NCI-H1694 (cell line): ENCODE data around the gene EN1.
A peak's percentile ranks its signal among the peaks of the same experiment; 100 is the strongest.

Source experiments
- DNase-seq: peaks from one replicate; lab custom pipeline; 2025; lab: John Stamatoyannopoulos, UW

The EN1 gene

DNA sequence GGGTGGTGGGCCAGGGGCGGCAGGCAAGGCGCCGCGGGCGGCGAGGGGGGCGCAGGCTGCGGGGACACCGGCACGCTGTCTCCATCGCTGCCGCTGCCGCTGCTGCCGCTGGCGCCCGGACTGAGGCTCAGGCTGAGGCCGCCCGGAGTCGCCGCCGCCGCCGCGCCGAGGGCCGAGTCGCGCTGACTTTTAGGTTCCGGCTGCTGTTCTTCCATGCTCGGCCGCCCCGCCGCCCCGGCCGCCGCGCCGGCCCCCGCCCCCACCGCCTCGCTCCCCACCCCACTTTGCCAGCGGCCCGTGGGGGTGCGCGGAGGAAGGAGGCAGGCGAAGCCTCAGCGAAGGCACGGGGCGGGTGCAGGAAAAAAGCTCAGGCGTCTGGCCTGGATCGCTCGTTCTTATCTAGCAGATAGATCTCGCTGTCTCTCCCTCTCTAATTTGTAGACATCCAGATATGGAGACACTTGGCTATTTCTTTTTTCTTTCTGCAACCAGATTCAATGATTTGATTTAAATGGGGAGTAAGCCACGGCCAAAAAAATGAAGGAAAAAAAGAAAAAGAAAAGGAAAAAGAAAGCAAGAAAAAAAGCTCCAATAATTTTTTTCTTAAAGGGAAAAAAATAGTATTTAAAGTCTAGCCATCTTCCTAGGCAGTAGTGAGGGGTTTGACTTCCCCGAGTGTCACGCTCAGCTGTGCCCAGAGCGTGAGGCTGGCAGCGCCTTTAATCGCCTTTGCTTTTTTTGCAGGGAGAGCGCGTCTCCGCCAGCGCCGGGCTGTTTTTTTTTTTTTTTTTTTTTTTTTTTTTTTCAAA is at the start of gene EN1:
TSS of gene EN1 (minus strand) at position 696 of the 809 bp plus-strand sequence. CDS start at position 215, 481 bp downstream.
- DNase-seq = no peak

GRCh38 chr2:118893100-118893499 is 45.7 kb upstream of the EN1 start:
- no peak for DNase-seq

DNA sequence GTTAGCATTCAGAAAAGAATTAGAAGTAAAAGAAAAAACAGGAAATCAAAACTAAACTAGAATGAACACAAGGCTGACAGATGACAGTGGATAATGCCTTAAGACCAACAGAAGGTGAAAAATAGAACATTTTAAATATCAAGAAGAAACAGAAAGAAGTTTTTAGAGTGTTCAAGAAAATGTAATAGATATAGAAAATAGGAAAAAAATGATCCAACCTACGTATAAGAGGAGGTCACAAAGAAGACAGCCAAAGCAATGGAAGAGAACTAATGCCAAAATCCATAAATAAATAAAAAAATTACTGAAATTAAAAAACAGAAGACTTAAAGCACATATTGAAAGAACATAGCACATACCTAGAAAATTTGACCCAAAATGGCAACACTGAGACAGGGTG is 42.5 kb upstream of the EN1 start:
- DNase-seq = no peak

DNA sequence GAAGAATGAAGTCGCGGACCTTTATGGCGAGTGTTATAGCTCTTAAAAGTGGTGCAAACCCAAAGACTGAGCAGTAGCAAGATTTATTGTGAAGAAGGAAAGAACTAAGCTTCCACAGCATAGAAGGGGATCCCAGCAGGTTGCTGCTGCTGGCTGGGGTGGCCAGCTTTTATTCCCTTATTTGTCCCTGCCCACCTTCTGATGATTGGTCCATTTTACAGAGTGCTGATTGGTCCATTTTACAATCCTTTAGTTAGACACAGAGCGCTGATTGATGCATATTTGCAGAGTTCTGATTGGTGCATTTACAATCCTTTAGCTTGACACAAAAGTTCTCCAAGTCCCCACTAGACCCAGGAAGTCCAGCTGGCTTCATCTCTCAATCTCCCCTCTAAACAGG is 36.3 kb upstream of the EN1 start:
- DNase-seq = no peak

DNA sequence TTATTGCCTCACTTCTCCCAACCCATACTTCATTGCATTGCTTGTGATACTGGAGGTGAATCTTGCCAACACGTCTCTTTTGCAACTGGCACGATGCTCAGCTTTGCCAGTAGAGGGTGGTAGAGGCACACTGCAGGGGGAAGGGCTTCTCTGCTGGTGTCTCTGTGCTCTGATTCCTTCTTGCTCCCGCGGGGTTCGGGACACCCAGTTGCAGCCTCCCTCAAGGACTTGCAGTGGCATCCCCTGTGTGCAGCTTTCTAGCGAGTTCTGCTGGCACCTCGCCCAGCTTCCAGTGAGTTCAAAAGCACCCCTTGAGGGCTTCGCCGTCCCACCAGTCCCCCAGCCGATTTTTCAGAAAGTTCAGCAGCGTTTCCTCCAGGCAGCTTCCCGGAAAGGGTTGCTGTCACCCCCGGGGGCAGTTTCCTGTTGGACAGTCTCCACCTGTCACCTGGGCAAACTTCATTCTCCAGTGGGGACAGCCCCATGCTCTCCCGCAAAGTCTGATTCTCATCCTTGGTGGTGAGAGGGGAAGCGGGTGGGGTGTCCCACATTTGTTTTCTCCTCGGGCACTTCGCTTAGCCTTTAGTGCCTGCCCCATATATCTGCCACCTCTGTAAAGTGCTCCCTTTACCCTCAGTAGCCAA is 35.4 kb upstream of the EN1 start:
- DNase-seq = peak; percentile 63

- DNase-seq = peak; percentile 46
Measured at GRCh38 chr2:118881490-118882129, 34.2 kb upstream of the EN1 start.

- DNase-seq = no peak
Measured at GRCh38 chr2:118880501-118880900, 33.1 kb upstream of the EN1 start.

- DNase-seq = no peak
Measured at GRCh38 chr2:118878531-118879149, 31.2 kb upstream of the EN1 start.

DNA sequence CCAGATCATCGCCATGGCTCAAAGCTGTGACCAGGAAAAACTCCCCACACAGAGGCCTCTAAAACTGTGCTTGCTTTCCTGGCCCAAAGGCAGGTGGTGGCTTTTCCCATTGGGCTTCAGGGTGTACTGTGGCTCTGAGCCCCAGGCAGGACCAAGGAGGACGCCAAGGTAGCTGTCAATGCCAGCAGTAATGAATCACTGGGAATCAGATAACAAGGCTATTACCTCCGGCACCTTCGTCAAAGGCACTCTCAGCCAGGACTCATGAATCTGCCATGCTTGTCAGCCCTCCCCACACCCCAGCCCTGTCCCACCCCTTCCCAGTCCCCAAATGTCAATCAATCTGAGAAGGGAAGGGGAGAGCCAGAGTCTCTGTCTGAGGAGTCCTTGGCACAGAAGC is 27.9 kb upstream of the EN1 start:
- DNase-seq = no peak

- no peak for DNase-seq
Measured at GRCh38 chr2:118874324-118874723, 26.9 kb upstream of the EN1 start.

- peak; percentile 80 for DNase-seq
Measured at GRCh38 chr2:118865106-118865505, 17.7 kb upstream of the EN1 start.

DNA sequence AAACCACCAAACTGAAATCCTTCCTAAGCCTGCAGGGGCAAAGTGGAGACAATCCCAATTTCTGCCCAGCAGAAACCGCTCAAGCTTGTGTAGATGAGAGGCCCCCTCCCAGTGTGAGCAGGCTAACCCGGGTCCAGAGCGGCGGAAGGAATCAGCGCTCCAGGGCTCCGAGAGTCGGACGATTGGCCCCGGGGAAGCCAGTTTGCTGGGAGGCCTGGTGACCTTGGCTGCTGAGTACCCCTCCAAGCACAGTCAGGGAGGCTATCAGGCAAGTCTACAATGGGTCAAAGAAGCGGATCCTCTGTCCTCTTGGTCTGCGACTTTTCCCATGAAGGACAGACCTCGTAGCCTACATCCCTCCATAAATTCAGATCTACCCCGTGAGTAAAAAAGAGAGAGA is 16.8 kb upstream of the EN1 start:
- no peak for DNase-seq

DNA sequence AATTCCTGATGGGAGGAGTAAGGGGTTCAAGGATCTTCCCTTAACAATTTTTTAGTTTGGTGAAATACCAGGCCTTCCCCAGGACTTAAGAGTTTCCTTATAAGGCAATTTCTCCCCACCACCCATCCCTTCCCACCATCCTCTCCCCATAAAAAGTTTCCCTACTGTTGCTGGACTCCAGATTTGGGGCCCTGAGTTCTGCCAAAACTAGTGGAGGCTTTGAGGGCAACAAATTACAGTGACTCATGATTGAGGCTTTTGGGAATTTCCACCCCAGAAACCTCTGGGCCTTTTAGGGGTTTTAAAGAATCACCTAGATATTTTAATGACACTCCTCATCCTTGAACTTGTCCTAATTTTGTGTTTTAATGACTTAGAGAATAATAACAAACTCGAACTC is 14.3 kb upstream of the EN1 start:
- no peak for DNase-seq

DNA sequence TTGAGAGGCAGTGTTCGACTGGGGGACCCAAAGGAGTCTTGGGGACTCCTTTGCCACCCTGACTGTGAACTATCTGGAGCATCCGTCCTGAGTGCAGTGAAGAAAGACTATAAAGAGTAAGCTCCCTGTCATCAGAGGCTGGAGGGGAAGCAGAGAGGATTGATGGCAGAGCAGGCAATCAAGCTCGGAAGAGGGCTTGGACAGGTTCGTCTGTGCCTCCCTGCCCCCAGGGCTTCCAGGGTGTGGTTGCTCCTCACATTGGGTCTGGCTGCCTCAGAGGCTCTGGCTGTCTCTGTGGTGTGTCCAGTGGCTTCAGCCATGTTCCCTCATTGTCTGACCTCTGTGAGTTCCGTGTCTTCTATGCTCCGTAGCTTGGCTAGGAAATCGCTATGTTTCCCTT is 13.8 kb upstream of the EN1 start:
- DNase-seq = no peak

DNA sequence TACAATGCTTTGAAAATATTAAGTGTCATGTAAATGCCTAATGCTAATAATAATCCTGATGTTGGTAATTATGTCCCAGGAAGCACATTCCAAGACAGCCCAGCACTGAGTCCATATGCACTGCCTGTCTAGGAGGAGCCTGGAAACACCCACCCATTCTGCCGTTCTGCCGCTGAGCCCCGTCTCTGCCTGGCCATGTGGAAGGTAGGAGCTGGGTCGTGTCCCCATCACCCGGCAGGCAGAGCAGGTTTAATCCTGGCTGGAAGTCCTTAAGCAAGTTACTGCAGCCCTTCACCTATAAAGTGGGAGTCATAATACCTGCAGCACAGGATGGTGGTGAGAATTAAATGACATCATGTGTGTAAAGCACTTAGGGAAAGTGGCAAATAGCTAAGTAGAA is 13.1 kb upstream of the EN1 start:
- DNase-seq = no peak

DNA sequence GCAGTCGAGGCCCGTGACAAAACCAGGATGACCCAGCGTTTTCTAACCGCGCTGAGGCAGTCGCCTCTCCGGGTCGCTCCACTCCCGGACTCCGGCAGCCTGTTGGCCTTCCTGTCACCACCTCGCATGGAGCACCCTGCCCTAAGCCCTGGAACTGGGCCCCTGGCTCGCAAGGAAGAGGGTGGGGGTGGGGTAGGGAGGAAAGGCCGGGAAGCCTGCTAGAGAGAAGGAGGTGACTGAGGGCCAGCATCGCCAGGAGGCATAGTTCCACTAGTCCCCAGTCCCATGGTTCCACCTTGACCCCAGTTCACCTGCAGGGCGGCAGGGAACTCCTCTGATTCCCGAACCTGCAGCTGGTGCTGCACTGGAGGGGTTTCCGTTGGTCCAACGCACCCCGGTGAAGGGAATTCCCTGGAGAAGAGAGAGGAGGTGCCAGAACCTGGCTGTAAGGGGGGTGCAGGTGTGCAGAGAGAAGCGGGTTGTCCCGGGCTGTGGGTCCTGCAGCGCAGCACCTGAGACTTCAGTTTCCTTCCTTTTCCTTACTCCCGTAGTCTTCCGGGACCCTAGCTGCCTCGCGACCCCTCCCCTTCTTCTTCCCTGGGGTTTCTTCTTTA is 11.8 kb upstream of the EN1 start:
- DNase-seq = no peak

DNA sequence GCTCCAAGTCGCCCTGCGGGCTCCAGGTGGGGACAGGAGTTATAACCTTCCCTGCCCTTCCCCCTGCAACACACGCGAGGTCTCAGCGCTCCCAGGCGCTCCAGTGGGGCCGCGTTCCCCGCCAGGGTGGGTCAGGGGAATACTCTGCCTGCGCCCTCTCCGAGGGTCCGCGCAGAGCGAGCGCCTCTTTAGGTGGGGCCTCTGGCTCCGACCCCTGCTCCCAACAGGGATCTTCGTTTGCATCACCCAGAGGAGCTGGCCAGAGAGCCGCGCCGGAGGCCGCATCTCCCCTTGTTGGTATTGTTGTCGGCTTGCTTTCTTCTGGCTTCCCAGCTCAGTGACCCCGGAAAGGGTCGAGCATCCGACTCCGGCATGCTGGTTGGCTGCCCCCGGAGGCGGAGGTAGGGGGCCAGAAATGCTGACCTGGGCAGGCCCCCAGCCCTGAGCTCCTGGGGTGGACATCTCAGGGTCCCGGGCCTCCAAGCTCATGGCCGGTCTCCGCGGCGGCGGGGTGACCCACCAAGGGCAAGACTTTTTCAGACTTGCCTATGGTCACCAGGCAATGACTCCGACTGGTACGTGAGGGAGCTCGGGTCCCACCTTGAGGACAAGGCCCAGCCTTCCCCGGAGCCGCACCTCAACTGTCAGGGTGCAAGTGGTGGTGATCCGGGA is 11.2 kb upstream of the EN1 start:
- no peak for DNase-seq

- DNase-seq = no peak
Measured at GRCh38 chr2:118857677-118858484, 10.4 kb upstream of the EN1 start.

DNA sequence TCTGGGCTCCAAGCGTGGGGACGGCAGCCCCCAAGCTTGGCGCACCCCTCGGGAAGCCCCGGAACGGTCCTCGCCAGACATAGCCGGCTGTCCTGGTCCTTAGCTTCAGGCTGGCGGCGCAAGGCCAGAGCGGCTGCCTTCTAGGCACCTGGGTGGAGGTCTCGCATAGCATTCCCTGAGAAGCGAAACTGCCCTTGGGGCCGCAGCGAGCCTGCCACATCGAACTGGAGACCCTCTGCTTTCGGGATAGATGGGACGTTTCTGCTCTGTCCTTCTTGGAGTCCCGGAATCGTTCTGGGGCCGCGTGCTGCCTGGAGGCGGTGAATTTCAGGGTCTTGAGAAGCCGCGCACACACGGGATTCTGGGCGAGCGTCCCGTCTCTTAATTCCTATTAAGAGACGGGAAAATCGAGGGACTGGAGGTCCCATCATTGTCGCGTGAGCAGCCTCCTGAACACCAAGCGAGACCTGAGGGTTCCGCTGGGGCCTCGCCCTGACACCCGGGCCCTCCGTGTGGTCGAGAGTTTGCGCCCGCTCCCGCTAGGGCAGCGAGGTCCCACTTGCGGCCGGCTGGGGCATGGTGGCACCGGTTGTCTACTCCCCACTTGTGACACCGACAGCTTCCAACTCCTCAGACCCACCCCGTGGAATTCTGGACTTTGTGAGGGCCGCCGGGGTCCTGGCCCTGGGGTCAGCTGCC is 9.7 kb upstream of the EN1 start:
- no peak for DNase-seq

- no peak for DNase-seq
Measured at GRCh38 chr2:118856330-118856977, 9.0 kb upstream of the EN1 start.
